Ovary (tissue), 9 donors: ENCODE results near the gene MCM9. TPM values are rescaled to one million over a fixed set of nuclear protein-coding genes. Genes with fewer than 3 reads are reported as not detected.

Experiments
- DNase-seq, 5 donors: peaks; one replicate each; pipeline ENCODE4 v3.0.0-alpha.2; 2019 to 2020
- H3K27ac ChIP-seq, 2 donors: fragments of 200-600 bp; one replicate each; pipeline versions ENCODE4 v1.5.1 to v1.8.0; 2019 to 2022
- H3K27me3 ChIP-seq: fragments of 200-600 bp; one replicate; pipeline ENCODE4 v1.8.0; 2022
- H3K36me3 ChIP-seq: fragments of 200-600 bp; sonication (generic); one replicate; pipeline ENCODE4 v1.5.1; 2019
- H3K4me1 ChIP-seq: one replicate; pipeline ENCODE4 v1.8.1; 2013; ENCODE audit warnings: mild to moderate bottlenecking, moderate library complexity; ENCODE audit not compliant: insufficient read depth
- H3K4me3 ChIP-seq: fragments of 200-600 bp; sonication (generic); one replicate; pipeline ENCODE4 v1.5.1; 2017
- H3K9me3 ChIP-seq, 2 donors: fragments of 200-600 bp in 1 of 2; sonication (generic) in 1 of 2; one replicate each; pipeline versions ENCODE4 v1.5.1 to v1.8.1; 2013 to 2019; ENCODE audit warnings: mild to moderate bottlenecking in 1 of 2, moderate library complexity in 1 of 2
- CTCF ChIP-seq, 3 donors: fragments of 450-650 bp in 2 of 3; fragments of 200-600 bp in 1 of 3; IDR thresholded peaks; one replicate each; pipeline versions ENCODE4 v1.5.1 to v1.8.0; 2016 to 2022; ENCODE audit warnings: antibody characterized with exemption in 3 of 3, mild to moderate bottlenecking in 1 of 3
- EP300 ChIP-seq: sonication (generic); formaldehyde crosslinking; IDR thresholded peaks from one replicate; pipeline ENCODE4 v1.6.1; 2017; ENCODE audit warnings: antibody characterized with exemption
- POLR2A ChIP-seq: fragments of 450-650 bp; IDR thresholded peaks from one replicate; pipeline ENCODE4 v1.6.1; 2017; ENCODE audit warnings: antibody characterized with exemption, mild to moderate bottlenecking, moderate library complexity
- WGBS, 3 donors: extraction: QIAGEN DNeasy Blood & Tissue Kit in 1 of 3; methylation state at CpG; one replicate each; pipeline versions ENCODE4 v1.1.5 to v1.1.7; 2013 to 2017; 5-methylcytosine and 5-hydroxymethylcytosine counted together
- intact Hi-C, 4 donors: fragments of 100-400 bp; cut with DNase I; formaldehyde crosslinking; loops; one replicate each; pipeline versions ENCODE4 v1.11.0 to v1.15.1; 2022 to 2023
- polyA plus RNA-seq, 2 donors: library from polyadenylated mRNA; stranded (reverse); fragments of 200-250 nt in 1 of 2; fragments of 350-450 nt in 1 of 2; fragmentation: Illumina TruSeq in 1 of 2; extraction: RNeasy Lipid Tissue Mini Kit (QIAGEN cat#74804) in 1 of 2; gene quantifications; one replicate each; pipeline ENCODE4 v1.2.3, GENCODE V29; 2013 to 2014
- total RNA-seq, 7 donors: library from RNA; depleted of rRNA in 2 of 7; stranded (reverse); fragments of >200 nt in 2 of 7; fragmentation: NEBNext Ultra II Directional in 3 of 7; extraction: Animal tissue kit (Norgen Biotek cat#: 25700) in 3 of 7; gene quantifications; one replicate each; pipeline versions ENCODE4 v1.1.0 to v1.2.4, GENCODE V29; 2016 to 2023
- donor health status: DM: no; HTN: no; CAD: no; lungs with moderate emphysema.
- donor health status: DM: no; HTN: no; CAD: no.
- donor health status: Bipolar disorder and iron deficiency.
- donor health status: DM: yes; HTN: yes; CAD: no.
- donor health status: DM: no; HTN: no; CAD: no.
- donor health status: DM: yes; HTN: yes; CAD: no.

MCM9 gene
- total and polyA plus RNA-seq, 9 donors: 5.5 to 17.5 (median 11.2) TPM

DNA sequence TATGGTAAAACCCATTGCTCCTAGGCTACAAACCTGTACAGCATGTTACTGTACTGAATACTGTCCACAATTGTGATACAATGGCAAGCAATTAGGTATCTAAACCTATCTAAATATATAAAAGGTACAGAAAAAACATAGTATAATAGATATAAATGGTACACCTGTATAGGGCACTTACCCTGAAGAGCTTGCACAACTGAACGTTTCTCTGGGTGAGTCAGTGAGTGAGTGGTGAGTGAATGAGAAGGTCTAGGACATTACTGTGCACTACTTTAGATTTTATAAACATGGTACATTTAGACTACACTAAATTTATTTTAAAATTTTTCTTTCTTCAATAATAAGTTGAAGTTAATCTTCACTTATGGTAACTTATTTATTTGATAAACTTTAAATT lies 163.7 kb downstream of the MCM9 start:
- intact Hi-C loops: loop anchor here in 2 of 4 donors (10.0 kb wide), 2 partner anchors 116 to 486 kb away; partner anchors contain the start of gene CEP85L (in 1 of the 2)
- Histone ChIP-seq H3K27me3 (no peaks in the 10 kb centered on the region), H3K4me3 (no peak overlapping the region), H3K9me3 (no peaks in the 10 kb centered on the region), H3K36me3 (no peaks in the 10 kb centered on the region), H3K27ac (no peak overlapping the region), H3K4me1 (no peaks in the 10 kb centered on the region)
- 20 to 64% (median 37%) methylated on average over 1 of the region's 1 CpG for WGBS, 3 donors
- TF ChIP-seq POLR2A (no peak), EP300 (no peak), CTCF (IDR thresholded peaks at IDR 0.05) (no peak)
- DNase-seq: no peak

DNA sequence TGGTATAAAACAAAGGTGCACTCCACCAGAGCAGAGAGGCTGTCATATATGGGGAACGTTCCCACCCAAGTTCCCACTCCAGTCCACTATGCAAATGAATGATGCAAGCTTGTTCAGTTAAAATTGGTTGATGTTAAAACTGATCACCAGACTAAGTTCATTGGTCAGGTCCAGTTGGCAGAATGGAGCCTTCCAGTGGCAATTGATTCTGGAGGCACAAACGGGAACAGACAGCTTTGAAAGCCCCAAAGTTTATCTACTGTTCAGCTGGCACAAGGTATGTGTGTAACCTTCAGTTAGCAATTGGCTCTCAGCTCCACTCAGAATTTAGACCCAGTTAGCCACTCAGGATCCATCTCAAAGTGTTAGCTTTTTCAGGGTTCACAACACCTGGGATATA lies 164.1 kb downstream of the MCM9 start:
- Histone ChIP-seq H3K4me1 (no peaks in the 10 kb centered on the region), H3K4me3 (no peak overlapping the region), H3K36me3 (no peaks in the 10 kb centered on the region), H3K27ac (no peak overlapping the region), H3K27me3 (no peaks in the 10 kb centered on the region), H3K9me3 (no peaks in the 10 kb centered on the region)
- no peak for DNase-seq
- no peak for TF ChIP-seq CTCF (IDR thresholded peaks at IDR 0.05)
- no peak for TF ChIP-seq EP300
- TF ChIP-seq POLR2A: no peak
- 49 to 89% (median 78%) methylated on average over 2 of the region's 2 CpGs for WGBS, 3 donors
- intact Hi-C loops: loop anchor here in 2 of 4 donors (10.0 kb wide), 2 partner anchors 116 to 486 kb away; partner anchors contain the start of gene CEP85L (in 1 of the 2)

DNA sequence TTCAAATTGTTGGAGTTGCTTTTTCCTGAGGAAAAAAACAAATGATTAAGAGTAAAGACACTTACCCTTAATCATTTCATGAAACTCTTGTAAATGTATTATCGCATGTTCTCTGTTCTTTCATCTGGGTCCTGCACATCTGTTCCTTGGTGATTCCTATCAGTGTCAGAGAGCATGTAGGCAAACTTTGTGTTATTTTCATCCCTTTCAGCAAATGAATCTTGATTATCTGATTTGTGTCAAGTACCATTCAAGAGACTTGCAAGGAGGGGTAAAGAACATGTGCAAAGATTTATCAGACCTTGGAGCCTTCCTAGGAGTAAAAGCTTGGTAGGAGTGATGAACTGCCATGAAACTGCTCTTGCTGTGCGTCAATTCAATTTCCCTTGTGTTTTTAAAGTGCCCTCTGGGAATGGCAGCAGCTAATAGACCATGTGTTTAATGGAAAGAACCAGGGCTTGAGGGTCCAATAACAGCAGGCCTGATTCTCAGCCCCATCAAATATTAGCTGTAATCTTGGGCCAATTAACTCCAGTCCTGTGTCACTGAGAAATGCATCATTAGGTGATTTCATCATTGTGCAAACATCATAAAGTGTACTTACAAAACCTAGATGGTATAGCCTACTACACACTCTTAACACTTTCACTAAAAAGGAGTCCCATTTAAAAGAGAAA lies 164.7 kb downstream of the MCM9 start:
- H3K27me3 ChIP-seq: no peaks in the 10 kb centered on the region
- no peak overlapping the region for H3K4me3 ChIP-seq
- no peaks in the 10 kb centered on the region for H3K4me1 ChIP-seq
- intact Hi-C loops: loop anchor here in 2 of 4 donors (10.0 kb wide), 2 partner anchors 115 to 485 kb away; partner anchors contain the start of gene CEP85L (in 1 of the 2)
- H3K36me3 ChIP-seq: no peaks in the 10 kb centered on the region
- no peak overlapping the region for H3K27ac ChIP-seq
- DNase-seq: no peak
- H3K9me3 ChIP-seq: no peaks in the 10 kb centered on the region
- TF ChIP-seq CTCF (IDR thresholded peaks at IDR 0.05) (no peak), EP300 (no peak), POLR2A (no peak)
- WGBS, 3 donors: 82 to 99% (median 97%) methylated on average over 2 of the region's 2 CpGs

DNA sequence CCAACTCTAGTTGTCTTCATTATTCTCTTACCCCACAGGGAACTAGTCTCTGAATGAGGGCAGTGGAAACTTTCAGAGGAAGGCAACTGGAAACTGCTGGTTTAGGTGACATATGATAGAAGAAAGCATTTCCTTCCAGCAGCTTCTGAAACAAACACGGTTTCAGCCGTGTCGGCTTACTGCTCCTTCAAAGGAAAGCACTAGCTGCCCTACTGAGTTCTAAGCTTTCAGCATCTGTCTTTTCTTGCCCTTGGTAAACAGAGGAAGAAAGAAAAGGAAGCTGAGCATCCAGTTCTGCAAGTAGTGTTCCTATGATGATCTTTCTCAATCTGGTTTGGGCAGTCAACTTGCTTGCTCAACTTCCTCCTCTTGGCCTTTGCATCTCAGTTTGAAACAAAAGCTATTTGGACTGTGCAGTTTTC lies 166.0 kb downstream of the MCM9 start:
- no peak overlapping the region for H3K27ac ChIP-seq
- no peaks in the 10 kb centered on the region for H3K4me1 ChIP-seq
- no peaks in the 10 kb centered on the region for H3K27me3 ChIP-seq
- H3K36me3 ChIP-seq: no peaks in the 10 kb centered on the region
- no peak for DNase-seq
- no peak overlapping the region for H3K4me3 ChIP-seq
- intact Hi-C loops: no loop called here
- WGBS, 3 donors: 83 to 89% (median 84%) methylated on average over 3 of the region's 3 CpGs
- no peaks in the 10 kb centered on the region for H3K9me3 ChIP-seq
- TF ChIP-seq EP300 (no peak), POLR2A (no peak), CTCF (IDR thresholded peaks at IDR 0.05) (no peak)
